ENCODE measurements around the gene SYMPK.
A peak's percentile ranks its signal among the peaks of the same experiment; 100 is the strongest.

SYMPK gene

GRCh38 chr19:45895519-45895972 lies 32.6 kb upstream of the SYMPK start:
- no peak for TF ChIP-seq CTCF (IDR thresholded peaks at IDR 0.05; ENCODE audit: low read depth, low read length)
- no peak overlapping the region for H3K4me3 ChIP-seq (replicated peaks in 1 of 2; ENCODE audit: low read depth in 2 of 2, low read length in 2 of 2)
- DNase-seq (ENCODE audit: low read depth in 2 of 2), result no peak

GRCh38 chr19:45890877-45891276 lies 27.9 kb upstream of the SYMPK start:
- H3K4me3 ChIP-seq (replicated peaks in 1 of 2; ENCODE audit: low read depth in 2 of 2, low read length in 2 of 2), result no peak overlapping the region
- TF ChIP-seq CTCF (IDR thresholded peaks at IDR 0.05; ENCODE audit: low read depth, low read length), result no peak
- no peak for DNase-seq (ENCODE audit: low read depth in 2 of 2)

- TF ChIP-seq CTCF (IDR thresholded peaks at IDR 0.05; ENCODE audit: low read depth, low read length), result no peak
- H3K4me3 ChIP-seq (replicated peaks in 1 of 2; ENCODE audit: low read depth in 2 of 2, low read length in 2 of 2), result no peak overlapping the region
- no peak for DNase-seq (ENCODE audit: low read depth in 2 of 2)
Measured at GRCh38 chr19:45889210-45889885, 26.4 kb upstream of the SYMPK start.

GRCh38 chr19:45887200-45887710 lies 24.3 kb upstream of the SYMPK start:
- TF ChIP-seq CTCF (IDR thresholded peaks at IDR 0.05; ENCODE audit: low read depth, low read length), result no peak
- no peak for DNase-seq (ENCODE audit: low read depth in 2 of 2)
- H3K4me3 ChIP-seq (replicated peaks in 1 of 2; ENCODE audit: low read depth in 2 of 2, low read length in 2 of 2), result peak overlapping the region; percentile 58 to 73

GRCh38 chr19:45886427-45887199 lies 23.7 kb upstream of the SYMPK start:
- no peak for TF ChIP-seq CTCF (IDR thresholded peaks at IDR 0.05; ENCODE audit: low read depth, low read length)
- peak overlapping the region; percentile 58 to 73 for H3K4me3 ChIP-seq (replicated peaks in 1 of 2; ENCODE audit: low read depth in 2 of 2, low read length in 2 of 2)
- peak; percentile 95 to 96 for DNase-seq (ENCODE audit: low read depth in 2 of 2)

DNA sequence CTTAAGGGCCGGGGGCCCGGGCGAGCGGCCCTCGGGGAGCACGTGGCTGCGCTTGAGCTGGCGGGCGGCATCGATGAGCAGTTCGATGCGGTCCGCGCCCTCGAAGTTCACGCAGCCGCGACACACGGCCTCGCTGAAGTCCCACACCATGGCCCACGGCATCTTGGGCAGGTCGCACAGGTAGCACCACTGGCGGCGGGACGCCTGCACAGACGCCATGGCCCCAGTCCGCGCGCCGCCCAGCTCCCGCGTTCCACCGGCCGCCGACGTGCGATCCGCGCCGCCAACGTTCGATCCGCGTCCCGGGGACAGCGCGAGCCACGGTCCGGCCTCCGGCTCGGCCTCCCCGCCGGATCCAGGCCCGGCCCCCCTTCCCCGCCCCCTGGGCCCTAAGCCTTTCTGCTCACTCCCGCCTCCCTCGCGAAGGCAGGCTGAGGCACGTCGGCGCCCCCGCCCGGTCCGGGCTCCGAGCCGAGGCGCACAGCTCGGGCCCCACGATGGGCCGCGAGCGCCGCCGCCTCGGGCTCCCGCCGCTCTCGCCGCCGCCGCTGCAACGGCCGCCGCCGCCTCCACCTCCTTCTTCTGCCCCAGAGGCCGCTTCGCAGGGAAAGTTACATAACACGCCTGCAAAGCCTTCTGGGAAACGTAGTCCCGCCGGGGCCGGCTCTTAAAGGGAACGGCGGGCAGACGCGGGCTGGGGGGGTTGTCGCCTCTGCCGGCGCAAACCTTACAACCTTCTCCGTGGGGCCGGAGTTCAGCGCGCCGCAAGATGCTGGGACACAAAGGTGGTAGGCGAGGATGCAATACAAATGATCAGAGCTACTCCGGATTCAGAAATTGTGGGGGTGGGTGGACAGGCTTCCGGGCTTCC lies 22.8 kb upstream of the SYMPK start, which contains the start of gene IRF2BP1:
Gene IRF2BP1, minus strand, starts transcription at position 586 of the 871 bp plus-strand sequence. Its CDS starts 367 bp downstream, at position 219.
- TF ChIP-seq CTCF (IDR thresholded peaks at IDR 0.05; ENCODE audit: low read depth, low read length), result no peak
- DNase-seq (ENCODE audit: low read depth in 2 of 2), result peak; percentile 95 to 96
- H3K4me3 ChIP-seq (replicated peaks in 1 of 2; ENCODE audit: low read depth in 2 of 2, low read length in 2 of 2), result peak within 1 kb of the TSS; percentile 58 to 73

Data from cardiac fibroblast (primary cell).